Transverse colon (tissue), 3 donors: ENCODE measurements around the gene ACP4.

Experiments
- CTCF ChIP-seq, 5 experiments: fragments of 200-600 bp in 3 of 5; fragments of 450-650 bp in 2 of 5; sonication (generic) in 3 of 5; IDR thresholded peaks; 1 replicate in 2 of 5; 2 replicates in 3 of 5; pipeline ENCODE4 v1.5.1; 2016 to 2017; ENCODE audit warnings: antibody characterized with exemption in 5 of 5, inconsistent platforms in 3 of 5, mild to moderate bottlenecking in 2 of 5, moderate library complexity in 1 of 5
- EP300 ChIP-seq: sonication (generic); formaldehyde crosslinking; IDR thresholded peaks from one replicate; pipeline ENCODE4 v1.6.1; 2017; ENCODE audit warnings: antibody characterized with exemption, low read depth
- POLR2A ChIP-seq: fragments of 450-650 bp; IDR thresholded peaks from one replicate; pipeline ENCODE4 v1.6.1; 2016; ENCODE audit warnings: antibody characterized with exemption, mild to moderate bottlenecking, moderate library complexity

DNA sequence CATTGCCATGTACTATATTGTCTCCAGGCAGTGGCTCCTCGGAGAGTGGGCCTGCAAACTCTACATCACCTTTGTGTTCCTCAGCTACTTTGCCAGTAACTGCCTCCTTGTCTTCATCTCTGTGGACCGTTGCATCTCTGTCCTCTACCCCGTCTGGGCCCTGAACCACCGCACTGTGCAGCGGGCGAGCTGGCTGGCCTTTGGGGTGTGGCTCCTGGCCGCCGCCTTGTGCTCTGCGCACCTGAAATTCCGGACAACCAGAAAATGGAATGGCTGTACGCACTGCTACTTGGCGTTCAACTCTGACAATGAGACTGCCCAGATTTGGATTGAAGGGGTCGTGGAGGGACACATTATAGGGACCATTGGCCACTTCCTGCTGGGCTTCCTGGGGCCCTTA lies 19.3 kb upstream of the ACP4 start:
- no peak for TF ChIP-seq EP300
- no peak for TF ChIP-seq CTCF (IDR thresholded peaks at IDR 0.05)
- no peak for TF ChIP-seq POLR2A
